WI38 (cell line): ENCODE data around the gene TMEM88.

Experiments used
- H3K4me3 ChIP-seq: 2 replicates; pipeline ENCODE4 v1.5.1; 2011; ENCODE audit warnings: low read depth, mild to moderate bottlenecking, control low read depth, low read length
- CTCF ChIP-seq: IDR thresholded peaks from 2 replicates; pipeline ENCODE4 v1.5.1; 2012; ENCODE audit warnings: low read depth, mild to moderate bottlenecking, control low read depth, low read length

The TMEM88 gene

GRCh38 chr17:7841915-7842379, 12.9 kb upstream of the TMEM88 start:
- no peak for TF ChIP-seq CTCF
- peak overlapping the region; percentile 78 for H3K4me3 ChIP-seq

GRCh38 chr17:7842380-7843256, 12.2 kb upstream of the TMEM88 start:
- peak overlapping the region; percentile 78 for H3K4me3 ChIP-seq
- no peak for TF ChIP-seq CTCF

- H3K4me3 ChIP-seq: peak overlapping the region; percentile 78
These were observed 11.7 kb upstream of the TMEM88 start for GRCh38 chr17:7843257-7843535.

GRCh38 chr17:7843536-7844291, 11.2 kb upstream of the TMEM88 start:
- H3K4me3 ChIP-seq: peak overlapping the region; percentile 78
- TF ChIP-seq CTCF: no peak

More at GRCh38 chr17:7843257-7843535, 11.7 kb upstream of the TMEM88 start:
- no peak for TF ChIP-seq CTCF

GRCh38 chr17:7844292-7845154, 10.3 kb upstream of the TMEM88 start:
- peak overlapping the region; percentile 78 for H3K4me3 ChIP-seq
- no peak for TF ChIP-seq CTCF

- TF ChIP-seq CTCF: no peak
These were observed 9.4 kb upstream of the TMEM88 start for GRCh38 chr17:7845359-7846062.

More at GRCh38 chr17:7845359-7846062, 9.4 kb upstream of the TMEM88 start:
- H3K4me3 ChIP-seq: peak overlapping the region; percentile 78
